WERI-Rb-1 (cell line): ENCODE measurements around the gene FSTL1.

Experiments used
- DNase-seq: peaks from one replicate; pipeline ENCODE4 v3.0.0-alpha.2; 2020
- H3K27ac ChIP-seq: fragments of 250-450 bp; sonication (Bioruptor Pico); 2 replicates; pipeline ENCODE4 v1.5.1; 2020; ENCODE audit warnings: mild to moderate bottlenecking, moderate library complexity
- H3K27me3 ChIP-seq: fragments of 250-450 bp; sonication (Bioruptor Pico); 2 replicates; pipeline ENCODE4 v1.5.1; 2021; ENCODE audit warnings: mild to moderate bottlenecking, low read depth, moderate library complexity; ENCODE audit not compliant: insufficient read depth, severe bottlenecking
- H3K36me3 ChIP-seq: fragments of 250-450 bp; sonication (Bioruptor Pico); 2 replicates; pipeline ENCODE4 v1.5.1; 2020; ENCODE audit warnings: mild to moderate bottlenecking, moderate library complexity
- H3K4me3 ChIP-seq: 2 replicates; pipeline ENCODE4 v1.5.1; 2011; ENCODE audit warnings: low read depth, mild to moderate bottlenecking, control low read depth, low read length
- H3K9me3 ChIP-seq: fragments of 250-450 bp; sonication (Bioruptor Pico); 2 replicates; pipeline ENCODE4 v1.5.1; 2021; ENCODE audit warnings: mild to moderate bottlenecking, moderate library complexity; ENCODE audit not compliant: severe bottlenecking
- TF ChIP-seq, protein P1 (sequence below): IDR thresholded peaks from 2 replicates; pipeline ENCODE4 v1.5.1; 2011; ENCODE audit warnings: low read depth, mild to moderate bottlenecking, control low read depth, inconsistent platforms, low read length

The FSTL1 gene

GRCh38 chr3:120461416-120461815 is 10.6 kb upstream of the FSTL1 start:
- H3K4me3 ChIP-seq = no peak overlapping the region
- TF ChIP-seq, protein P1, sequence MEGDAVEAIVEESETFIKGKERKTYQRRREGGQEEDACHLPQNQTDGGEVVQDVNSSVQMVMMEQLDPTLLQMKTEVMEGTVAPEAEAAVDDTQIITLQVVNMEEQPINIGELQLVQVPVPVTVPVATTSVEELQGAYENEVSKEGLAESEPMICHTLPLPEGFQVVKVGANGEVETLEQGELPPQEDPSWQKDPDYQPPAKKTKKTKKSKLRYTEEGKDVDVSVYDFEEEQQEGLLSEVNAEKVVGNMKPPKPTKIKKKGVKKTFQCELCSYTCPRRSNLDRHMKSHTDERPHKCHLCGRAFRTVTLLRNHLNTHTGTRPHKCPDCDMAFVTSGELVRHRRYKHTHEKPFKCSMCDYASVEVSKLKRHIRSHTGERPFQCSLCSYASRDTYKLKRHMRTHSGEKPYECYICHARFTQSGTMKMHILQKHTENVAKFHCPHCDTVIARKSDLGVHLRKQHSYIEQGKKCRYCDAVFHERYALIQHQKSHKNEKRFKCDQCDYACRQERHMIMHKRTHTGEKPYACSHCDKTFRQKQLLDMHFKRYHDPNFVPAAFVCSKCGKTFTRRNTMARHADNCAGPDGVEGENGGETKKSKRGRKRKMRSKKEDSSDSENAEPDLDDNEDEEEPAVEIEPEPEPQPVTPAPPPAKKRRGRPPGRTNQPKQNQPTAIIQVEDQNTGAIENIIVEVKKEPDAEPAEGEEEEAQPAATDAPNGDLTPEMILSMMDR = no peak
- no peaks in the 10 kb centered on the region for H3K9me3 ChIP-seq
- H3K27me3 ChIP-seq = no peaks in the 10 kb centered on the region
- no peak overlapping the region for H3K27ac ChIP-seq
- no peak for DNase-seq
- no peaks in the 10 kb centered on the region for H3K36me3 ChIP-seq

GRCh38 chr3:120460862-120461261 is 10.1 kb upstream of the FSTL1 start:
- Histone ChIP-seq H3K4me3 (no peak overlapping the region), H3K9me3 (no peaks in the 10 kb centered on the region), H3K27ac (no peak overlapping the region), H3K36me3 (no peaks in the 10 kb centered on the region), H3K27me3 (no peaks in the 10 kb centered on the region)
- DNase-seq = no peak
- TF ChIP-seq, protein P1 = no peak

DNA sequence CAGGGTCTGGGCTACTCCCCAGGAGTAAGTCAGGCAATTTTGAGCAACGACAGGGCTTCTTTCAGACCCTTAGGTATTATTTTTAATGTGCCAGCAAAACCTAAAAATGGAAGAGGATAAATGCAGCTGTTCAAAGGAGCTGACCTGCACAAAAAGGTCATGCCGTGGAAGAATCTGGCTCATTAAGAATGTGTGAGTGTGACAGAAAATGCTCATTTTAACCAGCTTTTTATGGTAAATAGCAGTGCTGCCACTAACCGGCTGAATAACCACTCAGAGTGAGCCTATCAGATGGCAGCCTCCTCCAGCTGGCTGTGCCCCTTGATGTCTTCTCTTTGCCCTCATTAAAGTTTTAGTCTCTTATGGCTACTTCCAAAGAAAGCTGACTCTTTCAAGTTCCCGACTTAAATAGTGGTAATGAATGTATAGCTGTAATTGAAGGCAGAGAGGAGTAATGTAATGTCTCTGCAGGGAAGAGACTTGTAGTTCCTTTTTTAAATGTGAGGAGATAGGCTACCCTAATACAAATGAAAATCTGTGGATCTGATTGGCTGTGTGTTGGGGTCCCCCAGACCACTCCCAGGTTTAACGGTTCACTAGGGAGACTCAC is 9.5 kb upstream of the FSTL1 start:
- no peak for DNase-seq
- no peak overlapping the region for H3K4me3 ChIP-seq
- H3K27ac ChIP-seq = no peak overlapping the region
- no peaks in the 10 kb centered on the region for H3K9me3 ChIP-seq
- no peaks in the 10 kb centered on the region for H3K36me3 ChIP-seq
- H3K27me3 ChIP-seq = no peaks in the 10 kb centered on the region
- TF ChIP-seq, protein P1 = no peak

GRCh38 chr3:120459196-120459595 is 8.4 kb upstream of the FSTL1 start:
- TF ChIP-seq, protein P1 = no peak
- no peak for DNase-seq
- Histone ChIP-seq H3K36me3 (no peaks in the 10 kb centered on the region), H3K27ac (no peak overlapping the region), H3K9me3 (peaks cover 1% of the 10 kb centered on the region), H3K27me3 (no peaks in the 10 kb centered on the region), H3K4me3 (no peak overlapping the region)

DNA sequence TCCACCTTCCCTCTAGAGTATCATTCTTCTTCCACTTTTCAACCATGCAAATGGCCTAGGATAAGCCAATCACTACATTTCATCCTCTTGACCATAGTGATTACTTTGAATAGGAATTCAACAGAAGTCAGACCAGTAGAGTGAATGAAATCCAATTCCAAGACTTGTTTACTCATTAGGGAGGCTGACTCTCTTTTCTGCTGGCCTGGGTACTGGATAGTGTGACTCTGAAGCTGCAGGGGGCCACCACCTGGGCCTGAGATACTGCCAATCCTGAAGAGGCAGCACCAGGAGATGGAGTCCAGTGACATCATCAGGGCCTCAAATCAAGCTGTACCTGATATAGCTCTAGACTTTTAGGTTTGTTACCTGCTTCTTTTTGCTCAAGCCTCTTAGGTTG is 7.0 kb upstream of the FSTL1 start:
- H3K27ac ChIP-seq = no peak overlapping the region
- peaks cover 2% of the 10 kb centered on the region for H3K9me3 ChIP-seq
- H3K27me3 ChIP-seq = no peaks in the 10 kb centered on the region
- no peak overlapping the region for H3K4me3 ChIP-seq
- no peak for DNase-seq
- TF ChIP-seq, protein P1 = no peak
- H3K36me3 ChIP-seq = no peaks in the 10 kb centered on the region

DNA sequence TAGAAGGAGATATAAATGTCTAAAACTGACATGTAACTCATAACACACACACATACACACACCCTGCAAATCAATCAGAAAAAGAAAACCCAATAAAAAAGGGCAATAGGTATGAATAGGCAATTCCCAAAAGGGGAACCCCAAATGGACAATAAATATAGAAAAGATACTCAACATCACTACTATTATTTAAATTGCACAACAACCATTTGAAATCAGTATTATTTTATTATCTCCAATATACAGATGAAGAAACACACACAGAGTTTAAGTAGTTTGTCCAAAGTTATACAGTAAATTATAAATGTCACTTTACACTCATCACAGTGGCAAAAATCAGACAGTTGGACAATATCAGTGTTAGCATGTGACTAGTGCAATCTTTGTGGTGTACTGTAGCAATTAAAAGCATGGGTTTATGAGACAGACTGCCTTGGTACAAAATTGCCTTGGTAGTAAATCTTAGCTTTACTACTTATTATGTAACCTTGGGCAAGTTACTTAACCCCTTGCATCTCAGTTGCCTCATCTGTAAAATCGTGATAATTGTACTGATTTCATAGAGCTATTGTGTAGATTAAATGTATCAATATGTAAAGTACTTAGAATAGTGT is 3.4 kb upstream of the FSTL1 start:
- TF ChIP-seq, protein P1 = no peak
- H3K9me3 ChIP-seq = peaks cover 2% of the 10 kb centered on the region
- H3K27me3 ChIP-seq = no peaks in the 10 kb centered on the region
- H3K4me3 ChIP-seq = no peak overlapping the region
- no peak overlapping the region for H3K27ac ChIP-seq
- no peak for DNase-seq
- H3K36me3 ChIP-seq = peaks cover 3% of the 10 kb centered on the region; the same call in 1 of the 2 replicates
